AG20443 (cell line): ENCODE data around the gene PDE1C.
"Not testable (repeated sequence)": the region's sequence is repeated elsewhere in the genome, so short reads cannot be mapped to it uniquely, and the experiment has no call there.

Experiments used
- DNase-seq: peaks from one replicate; pipeline ENCODE4 v3.0.0; 2012; ENCODE audit warnings: low spot score, mixed read lengths

PDE1C gene

GRCh38 chr7:32070406-32071360 is at the start of gene PDE1C:
Gene PDE1C (minus strand): TSS chr7:32070407.
- DNase-seq, result peak; percentile 48

GRCh38 chr7:32119790-32120196 is 49.6 kb upstream of the PDE1C start:
- DNase-seq, result no peak

- no peak for DNase-seq
These were observed 47.6 kb upstream of the PDE1C start for GRCh38 chr7:32117837-32118236.

- DNase-seq, result no peak
These were observed 46.2 kb upstream of the PDE1C start for GRCh38 chr7:32116436-32116835.

GRCh38 chr7:32115831-32116230 is 45.6 kb upstream of the PDE1C start:
- DNase-seq, result peak; percentile 27

GRCh38 chr7:32108651-32109050 is 38.4 kb upstream of the PDE1C start:
- DNase-seq, result no peak

- DNase-seq, result no peak
These were observed 34.6 kb upstream of the PDE1C start for GRCh38 chr7:32104766-32105165.

- no peak for DNase-seq
These were observed 33.2 kb upstream of the PDE1C start for GRCh38 chr7:32103361-32103760.

GRCh38 chr7:32102432-32102873 is 32.2 kb upstream of the PDE1C start:
- DNase-seq, result no peak

- DNase-seq, result no peak
These were observed 30.2 kb upstream of the PDE1C start for GRCh38 chr7:32100407-32100907.

GRCh38 chr7:32094516-32094915 is 24.3 kb upstream of the PDE1C start:
- no peak for DNase-seq

GRCh38 chr7:32093415-32094408 is 23.5 kb upstream of the PDE1C start:
- peak; percentile 86 for DNase-seq

GRCh38 chr7:32092346-32092745 is 22.1 kb upstream of the PDE1C start:
- no peak for DNase-seq

- DNase-seq, result no peak
These were observed 21.5 kb upstream of the PDE1C start for GRCh38 chr7:32091608-32092210.

- no peak for DNase-seq
These were observed 19.5 kb upstream of the PDE1C start for GRCh38 chr7:32089678-32090077.

- no peak for DNase-seq
These were observed 19.0 kb upstream of the PDE1C start for GRCh38 chr7:32089256-32089655.

- DNase-seq, result no peak
These were observed 18.3 kb upstream of the PDE1C start for GRCh38 chr7:32088451-32088881.

- no peak for DNase-seq
These were observed 9.3 kb upstream of the PDE1C start for GRCh38 chr7:32079510-32079909.

GRCh38 chr7:32078824-32079223 is 8.6 kb upstream of the PDE1C start:
- DNase-seq, result no peak

GRCh38 chr7:32077806-32078205 is 7.6 kb upstream of the PDE1C start:
- DNase-seq, result no peak

GRCh38 chr7:32076802-32077201 is 6.6 kb upstream of the PDE1C start:
- DNase-seq, result not testable (repeated sequence)

- DNase-seq, result no peak
These were observed 5.4 kb upstream of the PDE1C start for GRCh38 chr7:32075612-32076011.
